Measurements from ENCODE around the gene CHID1.

Gene CHID1

DNA sequence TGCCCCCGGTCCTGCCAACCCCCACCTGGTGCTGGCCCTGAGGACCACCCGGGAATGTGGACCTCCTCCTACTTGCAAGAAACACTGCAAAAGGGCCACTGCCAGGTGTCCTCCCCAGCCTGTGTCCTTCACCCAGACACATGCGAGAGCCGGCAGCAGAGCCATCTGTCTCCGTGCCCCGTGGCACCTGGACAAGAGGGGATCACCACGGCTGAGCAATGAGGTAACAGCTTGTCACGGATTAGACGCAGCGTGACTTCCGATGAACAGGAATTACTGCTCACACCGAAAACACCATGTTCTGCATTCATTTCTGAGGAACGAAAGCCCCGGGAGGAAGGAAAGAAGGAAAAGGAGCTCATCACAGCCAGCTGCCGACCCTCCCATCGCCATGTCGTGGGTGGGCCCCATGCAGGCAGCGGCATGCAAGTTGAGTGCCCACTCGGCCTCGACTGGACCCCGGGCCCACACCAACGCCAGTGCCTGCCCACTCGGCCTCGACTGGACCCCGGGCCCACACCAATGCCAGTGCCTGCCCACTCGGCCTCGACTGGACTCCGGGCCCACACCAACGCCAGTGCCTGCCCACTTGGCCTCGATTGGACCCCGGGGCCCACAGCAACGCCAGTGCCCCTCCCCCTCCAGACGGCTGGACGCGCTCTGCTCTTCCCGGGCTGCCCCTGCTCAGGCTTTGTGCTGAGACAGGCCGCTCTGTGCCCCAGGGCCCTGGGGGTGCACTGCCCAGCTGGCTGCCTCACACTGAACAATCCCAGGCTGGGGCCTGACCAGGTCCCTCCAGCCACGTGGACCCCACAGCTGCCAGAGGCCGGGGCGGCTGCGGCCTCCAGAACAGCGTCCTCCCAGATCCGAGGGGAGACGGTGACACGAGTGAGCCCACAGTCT, 22.0 kb downstream of the CHID1 start:
- no peak for DNase-seq (ENCODE audit: low read depth in 2 of 2)

GRCh38 chr11:887589-887988, 23.0 kb downstream of the CHID1 start:
- DNase-seq (ENCODE audit: low read depth in 2 of 2): no peak

DNA sequence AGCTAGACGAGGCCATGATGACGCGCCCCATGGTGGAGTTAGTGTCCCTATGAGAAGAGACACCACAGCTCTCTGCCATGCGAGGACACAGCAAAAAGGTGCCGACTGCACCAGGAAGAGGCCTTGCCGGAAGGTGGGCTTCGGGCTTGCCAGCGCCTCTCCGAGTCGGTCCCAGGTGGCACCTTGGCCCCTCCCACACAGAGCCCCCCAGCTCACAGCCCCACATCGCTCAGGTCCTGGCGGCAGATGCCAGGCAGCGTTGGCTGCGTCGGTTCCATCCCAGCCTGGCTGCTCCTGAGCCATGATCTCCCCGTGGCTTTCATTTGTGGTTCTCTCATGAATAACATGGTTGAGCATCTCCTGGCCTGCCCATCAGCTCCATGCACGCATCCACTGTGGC, 24.0 kb downstream of the CHID1 start:
- no peak for DNase-seq (ENCODE audit: low read depth in 2 of 2)

GRCh38 chr11:884578-885070, 26.0 kb downstream of the CHID1 start:
- no peak for DNase-seq (ENCODE audit: low read depth in 2 of 2)

GRCh38 chr11:883527-883926, 27.1 kb downstream of the CHID1 start:
- no peak for DNase-seq (ENCODE audit: low read depth in 2 of 2)

GRCh38 chr11:882596-882995, 28.0 kb downstream of the CHID1 start:
- DNase-seq (ENCODE audit: low read depth in 2 of 2): no peak

- DNase-seq (ENCODE audit: low read depth in 2 of 2): no peak
Observed at GRCh38 chr11:880447-880846, 30.2 kb downstream of the CHID1 start.

DNA sequence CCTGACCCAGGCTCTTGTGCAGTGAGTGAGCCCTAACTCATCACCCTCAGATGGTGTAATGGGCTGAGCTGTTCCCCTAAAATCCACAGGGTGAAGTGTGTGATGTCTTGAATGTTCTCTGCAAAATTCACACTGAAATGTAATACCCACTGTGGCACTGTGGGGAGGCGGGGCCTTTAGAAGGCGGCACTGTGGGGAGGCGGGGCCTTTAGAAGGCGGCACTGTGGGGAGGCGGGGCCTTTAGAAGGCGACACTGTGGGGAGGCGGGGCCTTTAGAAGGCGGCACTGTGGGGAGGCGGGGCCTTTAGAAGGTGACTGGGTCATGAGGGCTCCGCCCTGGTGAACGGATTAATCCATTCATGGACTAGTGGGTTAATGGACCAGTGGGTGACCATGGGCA, 33.0 kb downstream of the CHID1 start:
- no peak for DNase-seq (ENCODE audit: low read depth in 2 of 2)

DNA sequence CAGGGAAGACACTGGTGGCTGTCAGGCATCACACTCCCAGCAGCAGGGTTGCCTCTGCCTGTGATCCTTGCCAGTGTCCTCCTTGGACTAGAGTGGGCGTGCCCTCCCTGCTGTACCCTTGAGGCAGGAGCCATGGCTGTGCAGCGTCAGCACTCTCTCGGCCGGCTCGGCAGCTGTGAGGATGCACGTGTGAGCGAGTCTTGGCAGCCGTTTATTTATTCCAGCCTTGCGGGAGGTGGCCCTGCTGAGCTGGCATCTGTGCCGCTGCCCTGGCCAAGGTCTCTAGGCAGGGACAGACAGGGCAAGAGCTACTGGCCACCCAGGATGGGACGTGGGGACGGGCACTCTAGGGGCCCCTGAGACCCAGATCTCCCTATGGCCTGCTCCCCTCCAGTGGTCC, 34.1 kb downstream of the CHID1 start:
- no peak for DNase-seq (ENCODE audit: low read depth in 2 of 2)

DNA sequence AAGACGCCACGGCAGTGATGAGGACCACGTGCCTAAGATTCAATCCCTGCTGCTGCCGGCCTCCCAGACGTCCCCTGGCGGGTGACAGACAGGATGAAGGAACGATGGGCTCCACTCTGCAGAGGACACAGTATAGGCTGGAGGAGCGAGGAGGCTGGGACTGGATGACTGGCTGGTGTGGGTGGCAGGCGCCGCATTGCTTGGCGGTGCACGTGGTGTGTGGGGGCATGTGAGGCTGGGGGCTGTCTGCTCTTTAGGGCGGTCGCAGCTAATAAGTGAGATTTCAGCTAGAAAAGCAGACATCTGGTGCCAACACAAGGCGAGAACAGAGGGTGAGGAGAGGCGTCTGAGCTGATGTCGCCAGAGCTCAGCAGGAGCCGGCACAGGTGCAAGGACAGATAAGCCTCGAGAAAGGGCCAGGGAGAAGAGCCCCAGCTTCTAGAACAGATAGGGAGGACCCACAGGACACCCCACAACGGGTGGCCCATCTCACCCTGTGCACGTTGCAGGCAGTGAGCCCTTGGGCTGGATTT, 34.8 kb downstream of the CHID1 start:
- no peak for DNase-seq (ENCODE audit: low read depth in 2 of 2)

GRCh38 chr11:875203-875602, 35.4 kb downstream of the CHID1 start:
- DNase-seq (ENCODE audit: low read depth in 2 of 2): no peak

- no peak for DNase-seq (ENCODE audit: low read depth in 2 of 2)
Observed at GRCh38 chr11:873706-874105, 36.9 kb downstream of the CHID1 start.

GRCh38 chr11:872799-873198, 37.8 kb downstream of the CHID1 start:
- DNase-seq (ENCODE audit: low read depth in 2 of 2): no peak

DNA sequence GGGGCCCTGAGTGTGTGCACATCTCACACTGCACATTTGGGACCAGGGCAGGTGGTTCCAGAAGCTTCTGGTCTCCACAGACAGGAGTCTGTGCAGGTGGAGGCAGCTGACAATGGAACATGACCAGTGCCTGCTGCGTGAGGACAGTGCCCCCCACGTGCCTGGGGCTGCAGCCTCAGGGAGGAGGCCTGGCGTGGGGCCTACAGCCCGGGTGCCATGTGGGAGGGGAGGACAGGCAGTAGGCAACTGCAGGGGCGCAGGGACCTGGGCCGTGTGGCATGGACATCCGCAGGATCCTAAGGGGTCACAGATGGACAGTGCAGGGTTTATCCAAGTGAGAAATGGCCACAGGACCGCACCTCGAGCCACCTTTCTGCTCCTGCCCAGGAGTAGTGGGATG, 39.1 kb downstream of the CHID1 start:
- DNase-seq (ENCODE audit: low read depth in 2 of 2): no peak

DNA sequence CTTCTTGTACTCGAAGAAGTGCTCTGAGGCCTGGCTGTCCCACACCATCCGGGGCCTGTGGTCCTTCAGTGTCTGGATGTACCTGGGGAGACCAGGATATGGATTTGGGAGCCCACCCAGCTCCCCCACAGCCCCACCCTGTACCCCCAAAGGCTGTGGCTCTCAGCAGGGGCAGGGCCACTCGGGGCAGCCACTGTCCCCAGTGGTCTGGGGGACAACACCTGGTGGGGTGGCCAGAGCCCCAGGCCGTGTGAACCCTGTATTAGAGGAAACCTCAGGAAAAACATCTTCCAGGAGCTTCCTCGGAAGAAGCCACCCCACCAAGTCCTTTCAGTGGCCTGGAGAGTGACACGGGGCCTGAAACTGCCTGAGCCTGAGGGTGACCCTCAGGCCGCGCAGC, 40.2 kb downstream of the CHID1 start:
- DNase-seq (ENCODE audit: low read depth in 2 of 2): no peak

GRCh38 chr11:870127-870413, 40.5 kb downstream of the CHID1 start:
- no peak for DNase-seq (ENCODE audit: low read depth in 2 of 2)

DNA sequence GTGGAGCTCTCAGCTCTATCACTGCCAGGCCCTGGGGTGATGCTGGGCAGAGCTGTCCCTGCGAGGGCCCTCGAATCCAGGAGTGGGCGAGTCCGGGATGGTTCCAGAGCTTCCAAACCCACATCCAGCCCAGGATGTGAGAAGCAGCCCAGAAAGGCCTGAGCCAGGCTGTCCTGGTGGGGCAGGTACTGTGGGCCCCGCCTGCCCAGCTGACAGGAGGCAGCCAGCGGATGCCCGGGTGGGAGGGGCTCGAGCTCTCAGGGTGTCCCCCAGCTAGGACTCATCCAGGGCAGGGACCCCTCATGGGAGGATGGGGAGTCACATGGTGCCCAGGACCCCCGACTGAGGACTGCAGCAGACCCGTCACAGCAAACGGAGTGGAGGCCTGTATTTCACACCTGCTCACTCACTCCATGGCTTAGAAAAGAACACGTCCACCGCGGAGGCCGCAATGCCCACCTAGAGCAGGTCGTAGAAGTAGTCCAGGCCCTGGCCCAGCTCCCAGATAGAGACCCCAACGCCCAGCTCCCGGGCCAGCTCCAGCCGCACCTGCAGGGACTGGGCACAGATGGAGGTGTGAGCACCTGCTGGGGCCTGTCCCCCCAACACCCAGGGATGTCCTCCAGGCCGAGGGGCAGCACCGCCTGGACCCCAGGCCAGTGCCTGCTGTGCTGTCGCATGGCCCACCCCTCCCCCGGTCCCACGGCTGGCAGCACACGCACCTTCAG, 41.0 kb downstream of the CHID1 start:
- no peak for DNase-seq (ENCODE audit: low read depth in 2 of 2)

DNA sequence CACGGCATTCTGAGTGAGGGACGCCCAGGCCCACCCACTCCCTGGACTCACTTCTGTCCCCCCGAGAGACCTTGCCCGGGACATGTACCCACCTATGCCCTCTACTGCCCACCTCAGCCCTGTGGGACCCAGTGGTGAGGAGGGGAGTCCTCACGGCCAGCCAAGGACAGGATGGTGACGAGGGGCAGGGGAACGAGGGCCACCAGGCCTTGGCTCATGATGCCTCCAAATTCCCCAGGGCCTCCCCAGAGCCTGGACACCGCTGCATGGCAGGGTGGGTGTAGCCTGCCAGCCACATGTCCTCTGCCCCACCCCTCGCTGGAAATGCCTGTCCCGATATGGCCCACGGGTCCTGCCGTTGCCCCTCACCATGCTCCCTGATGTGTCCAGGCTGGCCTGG, 41.8 kb downstream of the CHID1 start:
- no peak for DNase-seq (ENCODE audit: low read depth in 2 of 2)

DNA sequence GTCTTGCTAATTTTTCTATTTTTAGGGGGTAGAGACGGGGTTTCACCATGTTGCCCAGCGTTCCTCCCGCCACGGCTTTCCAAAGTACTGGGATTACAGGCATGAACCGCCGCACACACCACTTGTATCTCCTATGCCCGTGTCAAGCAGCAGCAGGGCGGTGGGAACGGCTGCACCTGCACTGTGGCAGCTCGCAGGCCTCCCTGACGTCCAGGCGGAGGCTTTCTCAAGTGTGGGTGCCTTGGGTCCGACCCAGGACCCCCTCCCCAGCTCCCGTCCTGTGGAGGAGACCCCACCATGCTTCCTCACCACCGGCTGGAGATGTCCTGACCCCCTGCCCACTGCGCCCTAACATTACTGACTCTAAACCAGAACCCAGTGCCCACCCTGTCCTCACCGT, 42.2 kb downstream of the CHID1 start:
- no peak for DNase-seq (ENCODE audit: low read depth in 2 of 2)

- DNase-seq (ENCODE audit: low read depth in 2 of 2): no peak
Observed at GRCh38 chr11:867856-868358, 42.7 kb downstream of the CHID1 start.

DNA sequence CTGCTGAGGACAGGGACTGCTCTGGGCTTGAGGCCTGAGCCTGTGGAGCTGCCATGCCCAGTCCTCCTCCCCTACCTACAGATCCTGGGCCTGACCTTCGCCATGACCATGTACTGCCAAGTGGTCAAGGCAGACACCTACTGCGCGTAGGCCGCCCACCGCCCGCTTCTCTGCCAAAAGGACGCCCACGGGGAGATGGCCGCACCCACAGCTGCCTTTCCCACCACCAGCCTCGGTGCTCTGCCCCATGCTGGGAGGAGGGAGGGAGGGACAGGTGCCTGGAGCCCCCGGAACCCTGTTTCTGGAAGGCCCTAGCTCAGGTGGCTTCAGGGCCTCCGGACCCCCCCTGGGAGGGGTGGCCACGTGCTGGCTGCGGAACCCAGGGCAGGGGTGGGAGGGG, 44.1 kb downstream of the CHID1 start:
- no peak for DNase-seq (ENCODE audit: low read depth in 2 of 2)

- no peak for DNase-seq (ENCODE audit: low read depth in 2 of 2)
Observed at GRCh38 chr11:865462-866430, 44.9 kb downstream of the CHID1 start.
